GM12878 (cell line): ENCODE measurements around the gene MAP3K5. TPM values are rescaled to one million over a fixed set of nuclear protein-coding genes. Genes with fewer than 3 reads are reported as not detected.

Experiments used
- ATAC-seq: fragments of 200-7000 bp; cut with Tn5 transposase; 3 replicates; pipeline ENCODE4 v1.9.1; 2020; ENCODE audit warnings: mild to moderate bottlenecking, moderate library complexity
- BruUV-seq: library from RNA; stranded (reverse); fragments of 400-500 nt; replicated peaks from 2 replicates; lab custom pipeline; 2021; lab: Mats Ljungman, UMichigan
- CTCF ChIA-PET: fragments of 300-600 bp; sonication (Branson Sonifier 250); formaldehyde crosslinking; extraction: SDS; loops from one replicate; lab custom pipeline; 2021; ENCODE audit warnings: inconsistent platforms; lab: Yijun Ruan, JAX
- POLR2A ChIA-PET: fragments of 350-600 bp; formaldehyde crosslinking; extraction: SDS; loops from one replicate; lab custom pipeline; 2021; ENCODE audit warnings: inconsistent platforms; lab: Charles Lee
- RAD21 ChIA-PET: fragments of 300-600 bp; sonication (Branson Sonifier 250); formaldehyde crosslinking; loops from one replicate; lab custom pipeline; 2023; ENCODE audit warnings: antibody characterized with exemption; ENCODE audit not compliant: unreplicated experiment; lab: Charles Lee
- SMC1A ChIA-PET: fragments of 300-600 bp; sonication (Branson Sonifier 250); formaldehyde crosslinking; loops from one replicate; lab custom pipeline; 2023; ENCODE audit not compliant: unreplicated experiment, uncharacterized antibody; lab: Charles Lee
- DNase-seq: peaks from one replicate; pipeline ENCODE4 v3.0.0-alpha.2; 2011; ENCODE audit warnings: low read depth, low spot score
- FAIRE-seq: peaks from 3 replicates; lab custom pipeline; 2011; peaks lifted over from hg19 to GRCh38; lab: Jason Lieb, UNC
- H2AFZ ChIP-seq: 2 replicates; pipeline ENCODE4 v1.6.0; 2011; ENCODE audit warnings: low read depth, low read length, control low read depth; ENCODE audit not compliant: control insufficient read depth
- H3K27ac ChIP-seq: 2 replicates; pipeline ENCODE4 v1.5.1; 2011; ENCODE audit warnings: control low read depth; ENCODE audit not compliant: control insufficient read depth, insufficient read depth
- H3K27me3 ChIP-seq, 2 experiments: replicated peaks in 1 of 2; 2 replicates each; pipeline versions ENCODE4 v1.6.0 to v1.6.1; 2011; ENCODE audit warnings: low read length in 1 of 2; ENCODE audit not compliant: control insufficient read depth in 2 of 2, insufficient read depth in 2 of 2
- H3K36me3 ChIP-seq, 2 experiments: 2 replicates each; pipeline ENCODE4 v1.5.1; 2011; ENCODE audit warnings: low read length in 1 of 2; ENCODE audit not compliant: control insufficient read depth in 2 of 2, insufficient read depth in 2 of 2
- H3K4me1 ChIP-seq: 2 replicates; pipeline ENCODE4 v1.6.1; 2011; ENCODE audit warnings: mild to moderate bottlenecking, low read length, moderate library complexity, mixed read lengths; ENCODE audit not compliant: control insufficient read depth, insufficient read depth
- H3K4me2 ChIP-seq: 2 replicates; pipeline ENCODE4 v1.6.0; 2011; ENCODE audit warnings: control low read depth; ENCODE audit not compliant: control insufficient read depth, insufficient read depth
- H3K4me3 ChIP-seq: fragments of 200-600 bp; sonication (generic); 2 replicates; pipeline ENCODE4 v1.5.1; 2016
- H3K79me2 ChIP-seq: 2 replicates; pipeline ENCODE4 v1.6.0; 2011; ENCODE audit warnings: low read length; ENCODE audit not compliant: control insufficient read depth, insufficient read depth
- H3K9ac ChIP-seq: 2 replicates; pipeline ENCODE4 v1.8.0; 2011; ENCODE audit warnings: low read length, control low read depth, mixed read lengths; ENCODE audit not compliant: control insufficient read depth, insufficient read depth
- H3K9me3 ChIP-seq: replicated peaks from 3 replicates; pipeline ENCODE4 v1.5.1; 2011; ENCODE audit warnings: mild to moderate bottlenecking, low read length; ENCODE audit not compliant: control insufficient read depth, insufficient read depth
- H4K20me1 ChIP-seq: 2 replicates; pipeline ENCODE4 v1.6.0; 2011; ENCODE audit not compliant: control insufficient read depth, insufficient read depth
- CBFB ChIP-seq: IDR thresholded peaks from 2 replicates; pipeline ENCODE4 v1.6.1; 2016; ENCODE audit warnings: antibody characterized with exemption, low read depth
- GABPA ChIP-seq: IDR thresholded peaks from 2 replicates; pipeline ENCODE4 v1.6.1; 2014; ENCODE audit warnings: antibody characterized with exemption, low read depth, mild to moderate bottlenecking, inconsistent platforms
- HDAC6 ChIP-seq: fragments of 200-600 bp; sonication (generic); IDR thresholded peaks from one replicate; pipeline ENCODE4 v1.8.0; 2017; ENCODE audit warnings: antibody characterized with exemption; ENCODE audit not compliant: unreplicated experiment
- POLR2AphosphoS5 ChIP-seq: IDR thresholded peaks from 2 replicates; pipeline ENCODE4 v1.6.1; 2011; ENCODE audit warnings: mild to moderate bottlenecking, low read length, inconsistent platforms
- RBBP5 ChIP-seq: fragments of 200-600 bp; sonication (generic); conservative IDR thresholded peaks from 2 replicates; pipeline ENCODE4 v1.6.1; 2016
- RFX5 ChIP-seq: IDR thresholded peaks from 2 replicates; pipeline ENCODE4 v1.6.1; 2011; ENCODE audit warnings: low read depth, low read length, improper control_type of control experiment
- SMC3 ChIP-seq: IDR thresholded peaks from 2 replicates; pipeline ENCODE4 v1.6.1; 2011; ENCODE audit warnings: low read length, improper control_type of control experiment, borderline replicate concordance
- SRF ChIP-seq, 2 experiments: IDR thresholded peaks; 2 replicates each; pipeline ENCODE4 v1.6.1; 2011; ENCODE audit warnings: low read depth in 2 of 2, low read length in 2 of 2, mild to moderate bottlenecking in 1 of 2, moderate library complexity in 1 of 2
- TAF1 ChIP-seq: IDR thresholded peaks from 2 replicates; pipeline ENCODE4 v1.6.1; 2011; ENCODE audit warnings: mild to moderate bottlenecking, low read depth, low read length, borderline replicate concordance
- WRNIP1 ChIP-seq: IDR thresholded peaks from 2 replicates; pipeline ENCODE4 v1.6.1; 2011; ENCODE audit warnings: low read depth, low read length, improper control_type of control experiment, borderline replicate concordance
- ZBTB4 ChIP-seq: fragments of 450-650 bp; formaldehyde crosslinking; IDR thresholded peaks from 2 replicates; pipeline ENCODE4 v1.4.0; 2022; ENCODE audit warnings: mild to moderate bottlenecking, moderate library complexity
- ZNF384 ChIP-seq: IDR thresholded peaks from 2 replicates; pipeline ENCODE4 v1.6.1; 2012; ENCODE audit warnings: low read depth, mild to moderate bottlenecking, low read length, improper control_type of control experiment, borderline replicate concordance
- WGBS: methylation state at CpG from one replicate; pipeline ENCODE4 v1.1.6; 2016; ENCODE audit warnings: low lambda C conversion rate; ENCODE audit not compliant: insufficient replicate concordance, insufficient coverage; ENCODE audit errors: missing lambda C conversion rate; 5-methylcytosine and 5-hydroxymethylcytosine counted together
- in situ Hi-C: fragments of 300-500 bp; cut with MboI; formaldehyde crosslinking; loops from 9 replicates; pipeline ENCODE4 v1.14.3; 2018; ENCODE audit warnings: mixed read lengths
- intact Hi-C: fragments of 100-400 bp; cut with micrococcal nuclease; formaldehyde crosslinking; loops from one replicate; pipeline ENCODE4 v1.14.2; 2022; ENCODE audit not compliant: unreplicated experiment
- polyA plus RNA-seq, 11 experiments: library from polyadenylated mRNA; depleted of rRNA in 4 of 11; unstranded in 6 of 11; stranded (reverse) in 5 of 11; fragments of >200 nt; fragmentation: Nextera tagmentation in 4 of 11; fragmentation: Illumina TruSeq in 1 of 11; extraction: Ambion mirVana in 4 of 11; extraction: Trizol in 1 of 11; gene quantifications; 1 replicate in 1 of 11; 2 replicates in 10 of 11; pipeline versions ENCODE4 v1.2.1 to v1.2.3, GENCODE V29; 2011 to 2016; ENCODE audit warnings: inconsistent platforms in 2 of 11, missing spikeins in 2 of 11, low read depth in 1 of 11
- total RNA-seq, 4 experiments: library from RNA; depleted of rRNA in 3 of 4; stranded (reverse); fragments of >200 nt in 3 of 4; fragmentation: Illumina TruSeq in 1 of 4; extraction: Trizol in 1 of 4; gene quantifications; 2 replicates each; pipeline versions ENCODE4 v1.2.1 to v1.2.3, GENCODE V29; 2013 to 2021

Gene MAP3K5
- total and polyA plus RNA-seq, 10 of the 15 experiments (the other 5 are each of a cell fraction or from before 2014, with no cell fraction given) = 5.4 to 34.3 (median 26.4) TPM

GRCh38 chr6:136811272-136811671 lies 19.0 kb upstream of the MAP3K5 start:
- Histone ChIP-seq H3K4me1 (no peaks in the 10 kb centered on the region), H2AFZ (no peak overlapping the region), H3K4me3 (no peak overlapping the region), H3K27me3 (no peaks in the 10 kb centered on the region), H3K79me2 (no peaks in the 10 kb centered on the region), H3K27ac (no peak overlapping the region), H3K9ac (no peak overlapping the region), H3K4me2 (no peak overlapping the region), H3K9me3 (no peaks in the 10 kb centered on the region; the same call in 2 of the 3 replicates), H3K36me3 (no peaks in the 10 kb centered on the region), H4K20me1 (no peaks in the 10 kb centered on the region)
- BruUV-seq = no TSS peak
- ChIA-PET SMC1A (interaction anchor here (1.2 to 1.3 kb wide), 2 partner anchors 11 to 17 kb away, joined by 3 read pairs; no protein-coding TSS in a partner anchor), POLR2A (no interaction called here), RAD21 (no interaction called here), CTCF (interaction anchor here (0.7 kb wide), 1 partner anchor 165 kb away, joined by 3 read pairs; no protein-coding TSS in a partner anchor)
- intact Hi-C loops = no loop called here
- no peak for DNase-seq
- in situ Hi-C loops = no loop called here
- ATAC-seq = no peak
- TF ChIP-seq SRF (IDR thresholded peaks at IDR 0.05; ENCODE audit: low read depth in 2 of 2, low read length in 2 of 2) (no peak), WRNIP1 (no peak), ZNF384 (no peak), TAF1 (no peak), CBFB (no peak), RBBP5 (no peak), GABPA (no peak)
- no peak for FAIRE-seq

GRCh38 chr6:136809091-136809860 lies 17.0 kb upstream of the MAP3K5 start:
- CTCF ChIA-PET = interaction anchor here (0.6 to 1.7 kb wide), 2 partner anchors 15 to 404 kb away, joined by 3 to 4 read pairs; no protein-coding TSS in a partner anchor
- TF ChIP-seq HDAC6 = no peak
- no peak for TF ChIP-seq SMC3
- TF ChIP-seq POLR2AphosphoS5 = no peak
- TF ChIP-seq RFX5 = no peak
- TF ChIP-seq ZBTB4 (CRISPR knock-in tag) = no peak

More at GRCh38 chr6:136809091-136809860, 17.0 kb upstream of the MAP3K5 start:
- H4K20me1 ChIP-seq = no peaks in the 10 kb centered on the region
- POLR2A ChIA-PET = no interaction called here
- H3K4me3 ChIP-seq = no peak overlapping the region
- RAD21 ChIA-PET = no interaction called here
- ATAC-seq = no peak
- no peak overlapping the region for H3K27ac ChIP-seq
- in situ Hi-C loops (no loop called here), intact Hi-C loops (no loop called here)
- H3K9me3 ChIP-seq = no peaks in the 10 kb centered on the region
- SMC1A ChIA-PET = no interaction called here
- no peak for DNase-seq
- no peak overlapping the region for H3K4me2 ChIP-seq
- H3K4me1 ChIP-seq = no peaks in the 10 kb centered on the region
- H3K79me2 ChIP-seq = no peaks in the 10 kb centered on the region
- H3K9ac ChIP-seq = no peak overlapping the region
- H3K36me3 ChIP-seq = no peaks in the 10 kb centered on the region
- BruUV-seq = no TSS peak
- WGBS = 53% methylated on average over 7 of the region's 7 CpGs
- H3K27me3 ChIP-seq = no peaks in the 10 kb centered on the region
- H2AFZ ChIP-seq = no peak overlapping the region
- FAIRE-seq = no peak
